ENCODE results near the gene CCNY. TPM values are rescaled to one million over a fixed set of nuclear protein-coding genes. Genes with fewer than 3 reads are reported as not detected.

The CCNY gene
- polyA plus RNA-seq, 1 experiment: 39.0 TPM

DNA sequence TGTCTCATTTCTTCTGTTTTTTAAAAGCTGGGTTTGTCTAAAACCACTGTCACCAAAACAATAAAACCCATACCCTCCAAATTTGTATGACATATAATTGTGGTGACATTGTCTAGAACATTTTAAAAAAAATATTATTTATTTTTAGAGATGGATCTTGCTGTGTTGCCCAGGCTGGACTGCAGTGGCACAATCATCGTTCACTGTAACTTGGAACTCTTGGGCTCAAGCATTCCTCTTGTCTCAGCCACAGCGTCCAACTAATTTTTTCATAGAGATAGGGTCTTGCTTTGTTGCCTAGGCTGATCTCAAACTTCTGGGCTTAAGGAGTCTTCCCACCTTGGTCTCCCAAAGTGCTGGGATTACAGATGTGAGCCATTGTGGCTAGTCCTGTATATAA is 116.5 kb downstream of the CCNY start:
- 0 out of 2 replicates have a peak, but pooled peaks cover 1% of the 10 kb centered on the region for H3K36me3 ChIP-seq (ENCODE audit: control insufficient read depth, insufficient read depth, low read length)
- ChIA-PET CTCF (interaction anchor here (1.0 kb wide), 1 partner anchor 11 kb away, joined by 3 read pairs; no protein-coding TSS in a partner anchor), POLR2A (no interaction called here)
- no peak overlapping the region for H3K4me3 ChIP-seq (ENCODE audit: low read depth, low read length)
- no peaks in the 10 kb centered on the region for H3K27me3 ChIP-seq (ENCODE audit: control insufficient read depth, insufficient read depth, low read length)
- TF ChIP-seq, protein P1, sequence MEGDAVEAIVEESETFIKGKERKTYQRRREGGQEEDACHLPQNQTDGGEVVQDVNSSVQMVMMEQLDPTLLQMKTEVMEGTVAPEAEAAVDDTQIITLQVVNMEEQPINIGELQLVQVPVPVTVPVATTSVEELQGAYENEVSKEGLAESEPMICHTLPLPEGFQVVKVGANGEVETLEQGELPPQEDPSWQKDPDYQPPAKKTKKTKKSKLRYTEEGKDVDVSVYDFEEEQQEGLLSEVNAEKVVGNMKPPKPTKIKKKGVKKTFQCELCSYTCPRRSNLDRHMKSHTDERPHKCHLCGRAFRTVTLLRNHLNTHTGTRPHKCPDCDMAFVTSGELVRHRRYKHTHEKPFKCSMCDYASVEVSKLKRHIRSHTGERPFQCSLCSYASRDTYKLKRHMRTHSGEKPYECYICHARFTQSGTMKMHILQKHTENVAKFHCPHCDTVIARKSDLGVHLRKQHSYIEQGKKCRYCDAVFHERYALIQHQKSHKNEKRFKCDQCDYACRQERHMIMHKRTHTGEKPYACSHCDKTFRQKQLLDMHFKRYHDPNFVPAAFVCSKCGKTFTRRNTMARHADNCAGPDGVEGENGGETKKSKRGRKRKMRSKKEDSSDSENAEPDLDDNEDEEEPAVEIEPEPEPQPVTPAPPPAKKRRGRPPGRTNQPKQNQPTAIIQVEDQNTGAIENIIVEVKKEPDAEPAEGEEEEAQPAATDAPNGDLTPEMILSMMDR (IDR thresholded peaks at IDR 0.05; ENCODE audit: insufficient read depth, low read depth, low read length): no peak
- DNase-seq (ENCODE audit: low read depth): no peak

DNA sequence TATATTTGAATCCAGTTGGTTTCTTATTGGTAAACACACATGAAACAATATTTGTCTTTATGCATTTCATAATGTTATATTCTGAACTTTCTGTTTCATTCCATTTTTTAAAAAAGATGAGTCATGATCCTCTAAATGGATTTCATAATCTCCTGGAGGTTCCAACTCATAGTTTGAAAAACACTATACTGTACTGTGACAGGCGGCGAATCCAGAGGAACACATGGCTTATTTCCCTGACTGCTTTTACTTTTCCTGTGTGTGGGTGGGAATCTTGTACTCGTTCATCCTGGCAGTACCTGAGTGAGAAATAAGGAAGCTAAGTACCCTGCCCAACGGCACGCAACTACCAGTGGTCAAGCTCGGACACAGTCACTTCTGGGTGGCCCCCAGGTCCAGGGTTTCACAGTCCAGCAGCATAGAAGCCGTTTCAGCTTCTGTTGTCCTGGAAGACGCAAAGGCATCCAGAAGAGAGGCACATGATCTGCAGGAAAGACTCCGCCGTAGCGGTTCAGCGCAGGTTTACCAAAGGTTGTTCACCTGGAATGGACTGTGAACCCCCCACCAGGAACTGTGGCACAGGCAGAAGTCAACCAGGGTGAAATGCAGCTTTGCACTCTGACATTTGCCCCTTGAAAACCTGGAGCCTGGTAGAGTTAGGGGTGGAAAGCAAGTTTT is 117.7 kb downstream of the CCNY start:
- Histone ChIP-seq H3K4me3 (ENCODE audit: low read depth, low read length) (no peak overlapping the region), H3K27me3 (ENCODE audit: control insufficient read depth, insufficient read depth, low read length) (no peaks in the 10 kb centered on the region), H3K36me3 (ENCODE audit: control insufficient read depth, insufficient read depth, low read length) (0 out of 2 replicates have a peak, but pooled peaks cover 1% of the 10 kb centered on the region)
- no peak for DNase-seq (ENCODE audit: low read depth)
- ChIA-PET POLR2A (no interaction called here), CTCF (interaction anchor here (1.0 to 1.4 kb wide), 3 partner anchors 15 to 319 kb away, joined by 3 read pairs; no protein-coding TSS in a partner anchor)
- TF ChIP-seq, protein P1 (IDR thresholded peaks at IDR 0.05; ENCODE audit: insufficient read depth, low read depth, low read length): no peak

DNA sequence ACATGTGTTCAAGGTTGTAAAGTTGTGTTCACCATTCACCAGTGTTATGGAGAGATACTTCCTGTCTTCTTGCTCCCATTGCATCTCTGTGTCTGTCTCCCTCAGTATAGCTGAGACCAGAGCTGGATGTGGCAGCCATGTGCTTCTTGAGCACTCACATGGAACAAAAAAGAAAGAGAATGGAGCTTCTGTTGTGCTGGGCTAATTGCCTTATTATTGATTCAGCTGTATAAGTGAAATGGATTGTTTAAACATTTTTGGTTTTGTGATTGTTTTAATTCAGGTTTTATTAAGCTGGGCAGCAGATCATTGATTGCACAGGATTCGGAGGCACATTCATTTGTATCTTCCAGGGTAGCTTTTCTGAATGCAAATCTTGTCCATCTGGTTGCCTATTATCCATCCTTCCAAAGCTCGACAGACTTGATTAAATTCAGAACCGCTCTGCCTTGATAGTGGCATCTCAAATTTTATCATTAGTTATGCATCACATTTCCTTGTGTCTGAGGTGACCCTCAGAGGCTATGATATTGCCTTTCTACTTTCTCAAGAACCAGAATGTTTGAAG is 119.9 kb downstream of the CCNY start:
- Histone ChIP-seq H3K27me3 (ENCODE audit: control insufficient read depth, insufficient read depth, low read length) (no peaks in the 10 kb centered on the region), H3K4me3 (ENCODE audit: low read depth, low read length) (no peak overlapping the region), H3K36me3 (ENCODE audit: control insufficient read depth, insufficient read depth, low read length) (0 out of 2 replicates have a peak, but pooled peaks cover 1% of the 10 kb centered on the region)
- CTCF ChIA-PET: no interaction called here
- TF ChIP-seq, protein P1 (IDR thresholded peaks at IDR 0.05; ENCODE audit: insufficient read depth, low read depth, low read length): no peak
- no peak for DNase-seq (ENCODE audit: low read depth)
- POLR2A ChIA-PET: no interaction called here

DNA sequence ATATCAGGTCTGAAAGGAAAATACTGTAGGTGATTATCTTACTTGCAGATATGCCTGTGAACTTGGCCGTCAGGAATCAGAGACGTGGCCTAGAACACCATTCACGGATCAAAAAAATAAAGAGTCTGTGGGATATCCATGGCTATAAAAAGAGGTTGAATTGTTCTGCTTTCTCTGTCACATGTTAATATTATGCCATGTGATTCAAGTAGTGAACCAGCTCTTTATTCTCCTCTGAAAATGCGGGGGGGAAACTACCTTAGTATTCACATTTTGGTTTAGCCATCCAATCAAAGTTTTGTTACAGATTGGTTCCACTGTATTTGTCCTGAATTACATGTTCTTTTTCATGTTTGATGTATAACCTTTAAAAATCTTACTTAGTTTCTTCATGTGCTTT is 120.5 kb downstream of the CCNY start:
- Histone ChIP-seq H3K4me3 (ENCODE audit: low read depth, low read length) (no peak overlapping the region), H3K27me3 (ENCODE audit: control insufficient read depth, insufficient read depth, low read length) (no peaks in the 10 kb centered on the region), H3K36me3 (ENCODE audit: control insufficient read depth, insufficient read depth, low read length) (0 out of 2 replicates have a peak, but pooled peaks cover 1% of the 10 kb centered on the region)
- ChIA-PET CTCF (no interaction called here), POLR2A (no interaction called here)
- no peak for DNase-seq (ENCODE audit: low read depth)
- TF ChIP-seq, protein P1 (IDR thresholded peaks at IDR 0.05; ENCODE audit: insufficient read depth, low read depth, low read length): no peak

Data from BJ (cell line).